BJ (cell line): ENCODE data around the gene TCF3. TPM values are rescaled to one million over a fixed set of nuclear protein-coding genes. Genes with fewer than 3 reads are reported as not detected.
A peak's percentile ranks its signal among the peaks of the same experiment; 100 is the strongest.

Experiments used
- CTCF ChIA-PET: fragments of 350-600 bp; formaldehyde crosslinking; extraction: SDS; loops from one replicate; lab custom pipeline; 2021; ENCODE audit warnings: antibody characterized with exemption, inconsistent platforms; lab: Yijun Ruan, JAX
- POLR2A ChIA-PET: fragments of 300-600 bp; sonication (Branson Sonifier 250); formaldehyde crosslinking; extraction: SDS; loops from one replicate; lab custom pipeline; 2021; ENCODE audit warnings: antibody characterized with exemption; lab: Charles Lee
- DNase-seq: peaks from one replicate; pipeline ENCODE4 v3.0.0-alpha.2; 2011; ENCODE audit warnings: low read depth
- H3K27me3 ChIP-seq: 2 replicates; pipeline ENCODE4 v1.6.0; 2011; ENCODE audit warnings: low read length; ENCODE audit not compliant: control insufficient read depth, insufficient read depth
- H3K36me3 ChIP-seq: 2 replicates; pipeline ENCODE4 v1.5.1; 2011; ENCODE audit warnings: low read length; ENCODE audit not compliant: control insufficient read depth, insufficient read depth
- H3K4me3 ChIP-seq: 2 replicates; pipeline ENCODE4 v1.5.1; 2011; ENCODE audit warnings: low read depth, mild to moderate bottlenecking, control low read depth, low read length
- CTCF ChIP-seq: IDR thresholded peaks from 2 replicates; pipeline ENCODE4 v1.5.1; 2011; ENCODE audit warnings: low read depth, mild to moderate bottlenecking, control low read depth, inconsistent platforms, low read length, moderate library complexity; ENCODE audit not compliant: insufficient read depth
- polyA plus RNA-seq: library from polyadenylated mRNA; depleted of rRNA; stranded (reverse); fragments of >200 nt; gene quantifications from 2 replicates; pipeline ENCODE4 v1.2.3, GENCODE V29; 2011

Gene TCF3
- polyA plus RNA-seq, 1 experiment, result 49.8 TPM

GRCh38 chr19:1572795-1573194 lies 79.6 kb downstream of the TCF3 start:
- ChIA-PET CTCF (no interaction called here), POLR2A (no interaction called here)
- Histone ChIP-seq H3K36me3 (peaks cover 8% of the 10 kb centered on the region), H3K27me3 (no peaks in the 10 kb centered on the region), H3K4me3 (no peak overlapping the region)
- no peak for DNase-seq
- TF ChIP-seq CTCF, result no peak

DNA sequence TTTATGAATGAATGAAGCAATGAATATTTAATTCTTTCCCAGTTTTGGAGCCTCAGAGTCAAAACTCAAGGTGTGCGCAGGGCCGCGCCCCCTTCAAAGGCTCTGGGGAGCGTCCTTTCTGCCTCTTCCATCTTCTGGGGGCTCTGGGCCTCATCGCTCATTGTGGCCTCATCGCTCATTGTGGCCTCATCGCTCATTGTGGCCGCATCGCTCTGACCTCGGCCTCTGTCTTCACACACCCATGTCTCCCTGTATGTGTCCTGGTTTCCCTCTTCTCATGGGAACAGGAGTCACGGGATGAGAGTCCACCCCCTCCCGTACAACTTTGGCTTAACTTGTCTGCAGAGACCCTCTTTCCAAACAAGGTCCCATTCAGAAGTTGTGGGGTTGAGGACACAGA lies 81.1 kb downstream of the TCF3 start:
- Histone ChIP-seq H3K4me3 (no peak overlapping the region), H3K27me3 (no peaks in the 10 kb centered on the region), H3K36me3 (peaks cover 2% of the 10 kb centered on the region)
- no peak for DNase-seq
- ChIA-PET POLR2A (no interaction called here), CTCF (no interaction called here)
- TF ChIP-seq CTCF, result no peak

DNA sequence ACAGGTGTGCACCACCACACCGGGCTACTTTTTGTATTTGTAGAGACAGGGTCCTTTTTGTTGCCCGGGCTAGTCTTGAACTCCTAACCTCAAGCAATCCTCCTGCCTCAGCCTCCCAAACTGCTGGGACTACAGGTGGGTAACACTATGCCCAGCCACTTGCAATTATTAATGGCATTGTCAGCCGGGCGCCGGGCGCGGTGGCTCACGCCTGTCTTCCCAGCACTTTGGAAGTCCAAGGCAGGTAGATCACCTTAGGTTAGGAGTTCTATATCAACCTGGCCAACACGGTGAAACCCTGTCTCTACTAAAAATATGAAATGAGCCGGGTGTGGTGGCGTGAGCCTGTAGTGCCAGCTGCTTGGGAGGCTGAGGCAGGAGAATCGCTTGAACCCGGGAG lies 81.6 kb downstream of the TCF3 start:
- no peak for TF ChIP-seq CTCF
- Histone ChIP-seq H3K27me3 (no peaks in the 10 kb centered on the region), H3K36me3 (0 out of 2 replicates have a peak, but pooled peaks cover 1% of the 10 kb centered on the region), H3K4me3 (no peak overlapping the region)
- CTCF ChIA-PET, result no interaction called here
- DNase-seq, result no peak
- POLR2A ChIA-PET, result no interaction called here

GRCh38 chr19:1569997-1570396 lies 82.4 kb downstream of the TCF3 start:
- CTCF ChIA-PET, result no interaction called here
- Histone ChIP-seq H3K36me3 (0 out of 2 replicates have a peak, but pooled peaks cover 1% of the 10 kb centered on the region), H3K4me3 (no peak overlapping the region), H3K27me3 (no peaks in the 10 kb centered on the region)
- DNase-seq, result no peak
- POLR2A ChIA-PET, result no interaction called here
- TF ChIP-seq CTCF, result no peak

DNA sequence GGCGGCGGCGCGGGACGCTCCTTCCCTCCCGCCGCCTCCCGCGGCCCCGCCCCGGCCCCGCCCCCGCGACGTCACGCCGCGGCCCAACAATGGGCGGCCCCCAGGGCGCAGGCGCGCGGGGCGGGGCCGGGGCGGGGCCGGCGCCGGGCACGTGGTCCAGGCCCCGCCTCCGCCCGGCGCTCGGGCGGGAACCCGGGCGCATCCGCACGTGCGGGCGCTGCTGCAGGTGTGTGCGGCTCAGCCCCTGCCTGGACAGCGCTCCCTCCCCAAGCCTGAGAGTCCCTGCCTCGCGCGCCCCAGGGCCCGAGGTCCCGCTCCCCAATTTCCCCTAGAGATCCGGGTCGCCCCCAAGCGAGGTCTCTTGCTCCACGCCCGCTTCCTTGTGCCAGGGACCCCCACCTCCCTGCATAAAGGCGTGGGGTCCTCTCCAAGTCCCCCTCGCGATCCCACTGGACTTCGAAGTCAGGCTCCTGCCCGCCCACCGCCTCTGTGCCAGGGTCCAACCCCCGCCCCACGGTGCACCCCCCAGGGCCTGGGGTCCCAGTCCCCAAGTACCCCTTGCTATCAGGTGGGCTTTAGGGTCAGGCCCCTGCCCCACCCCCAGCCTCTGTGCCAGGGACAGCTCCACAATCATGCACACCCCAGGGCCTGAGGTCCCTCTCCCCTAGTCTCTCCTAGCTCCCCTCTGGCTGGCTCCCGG lies 83.9 kb downstream of the TCF3 start, which contains the start of gene MEX3D:
MEX3D (minus strand) TSS at position 6 of the 700 bp plus-strand sequence. CDS start 267 bp downstream, outside the sequence.
- CTCF ChIA-PET, result interaction anchor here (0.5 to 1.0 kb wide), 3 partner anchors 22 to 127 kb away, joined by 3 to 4 read pairs (median 3); no protein-coding TSS in a partner anchor
- no peak for DNase-seq

More for the DNA sequence above, 83.9 kb downstream of the TCF3 start, which contains the start of gene MEX3D:
- POLR2A ChIA-PET, result no interaction called here
- Histone ChIP-seq H3K4me3 (peak within 1 kb of the TSS; percentile 83), H3K36me3 (0 out of 2 replicates have a peak, but pooled peaks cover 1% of the 10 kb centered on the region), H3K27me3 (no peaks in the 10 kb centered on the region)
- no peak for TF ChIP-seq CTCF
